Measurements from ENCODE around the gene OXGR1. TPM values are rescaled to one million over a fixed set of nuclear protein-coding genes. Genes with fewer than 3 reads are reported as not detected.

The OXGR1 gene
- polyA plus RNA-seq, 2 of the 4 experiments (the other 2 are of a cell fraction) = not detected

DNA sequence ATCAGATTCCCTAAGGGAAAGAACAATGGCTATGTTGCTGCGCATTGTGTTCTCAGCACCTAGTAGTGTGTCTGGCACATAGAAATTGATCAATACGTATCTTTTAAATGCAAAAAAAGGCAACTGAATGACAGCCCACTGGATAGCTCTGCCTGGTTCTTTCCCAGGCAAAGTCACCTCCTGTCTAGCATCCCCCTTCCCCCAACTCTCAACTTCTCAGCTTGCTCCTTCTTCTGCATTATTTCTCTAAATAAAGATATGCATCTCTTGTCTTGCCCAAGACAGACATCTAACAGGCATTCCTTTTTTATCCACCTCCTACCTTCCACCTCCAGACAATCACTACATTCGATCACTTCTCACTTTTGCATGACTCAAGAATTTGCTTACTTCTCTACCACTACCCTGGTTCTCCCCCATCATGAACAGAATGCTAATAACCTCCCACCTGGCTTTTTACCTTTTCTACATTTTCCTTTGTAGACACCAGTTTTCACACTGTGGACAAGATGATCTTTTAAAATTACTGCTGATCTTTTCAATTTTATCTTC, 26.5 kb upstream of the OXGR1 start:
- no peak for FAIRE-seq
- no peak overlapping the region for H3K4me3 ChIP-seq
- no peak for DNase-seq (ENCODE audit: low read depth in 1 of 2, low spot score in 1 of 2)
- no peak for TF ChIP-seq KDM1A (IDR thresholded peaks at IDR 0.05; ENCODE audit: low read depth)
- no peak overlapping the region for H3K4me2 ChIP-seq
- H3K27ac ChIP-seq = no peak overlapping the region
- no peaks in the 10 kb centered on the region for H3K4me1 ChIP-seq
- ChIA-PET POLR2A (no interaction called here), CTCF (no interaction called here)
- 44% methylated on average over 3 of the region's 3 CpGs for whole genome bisulfite sequencing (ENCODE audit: missing lambda C conversion rate)
- ATAC-seq = no peak
- peaks cover 8% of the 10 kb centered on the region; the same call in 2 of the 3 replicates for H3K9me3 ChIP-seq

GRCh38 chr13:97020194-97020593, 25.9 kb upstream of the OXGR1 start:
- POLR2A ChIA-PET = no interaction called here
- CTCF ChIA-PET = no interaction called here
- ATAC-seq = no peak
- Histone ChIP-seq H3K9me3 (peaks cover 5% of the 10 kb centered on the region; the same call in 2 of the 3 replicates), H3K4me3 (no peak overlapping the region), H3K4me2 (no peak overlapping the region), H3K4me1 (no peaks in the 10 kb centered on the region), H3K27ac (no peak overlapping the region)
- 46% methylated on average over 2 of the region's 2 CpGs for WGBS (ENCODE audit: missing lambda C conversion rate)
- no peak for DNase-seq (ENCODE audit: low read depth in 1 of 2, low spot score in 1 of 2)
- no peak for FAIRE-seq
- TF ChIP-seq HOXB5 (CRISPR knock-in tag; IDR thresholded peaks at IDR 0.05) = no peak
- no peak for TF ChIP-seq ZSCAN20 (CRISPR knock-in tag; IDR thresholded peaks at IDR 0.05)
- TF ChIP-seq MAFK (IDR thresholded peaks at IDR 0.05; ENCODE audit: partially characterized antibody) = no peak
- no peak for TF ChIP-seq KDM5A (IDR thresholded peaks at IDR 0.05)
- no peak for TF ChIP-seq FOSL2 (IDR thresholded peaks at IDR 0.05)
- no peak for TF ChIP-seq FOSL2 (CRISPR knock-in tag; IDR thresholded peaks at IDR 0.05)
- TF ChIP-seq, protein P1, sequence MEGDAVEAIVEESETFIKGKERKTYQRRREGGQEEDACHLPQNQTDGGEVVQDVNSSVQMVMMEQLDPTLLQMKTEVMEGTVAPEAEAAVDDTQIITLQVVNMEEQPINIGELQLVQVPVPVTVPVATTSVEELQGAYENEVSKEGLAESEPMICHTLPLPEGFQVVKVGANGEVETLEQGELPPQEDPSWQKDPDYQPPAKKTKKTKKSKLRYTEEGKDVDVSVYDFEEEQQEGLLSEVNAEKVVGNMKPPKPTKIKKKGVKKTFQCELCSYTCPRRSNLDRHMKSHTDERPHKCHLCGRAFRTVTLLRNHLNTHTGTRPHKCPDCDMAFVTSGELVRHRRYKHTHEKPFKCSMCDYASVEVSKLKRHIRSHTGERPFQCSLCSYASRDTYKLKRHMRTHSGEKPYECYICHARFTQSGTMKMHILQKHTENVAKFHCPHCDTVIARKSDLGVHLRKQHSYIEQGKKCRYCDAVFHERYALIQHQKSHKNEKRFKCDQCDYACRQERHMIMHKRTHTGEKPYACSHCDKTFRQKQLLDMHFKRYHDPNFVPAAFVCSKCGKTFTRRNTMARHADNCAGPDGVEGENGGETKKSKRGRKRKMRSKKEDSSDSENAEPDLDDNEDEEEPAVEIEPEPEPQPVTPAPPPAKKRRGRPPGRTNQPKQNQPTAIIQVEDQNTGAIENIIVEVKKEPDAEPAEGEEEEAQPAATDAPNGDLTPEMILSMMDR (IDR thresholded peaks at IDR 0.05) = no peak
- no peak for TF ChIP-seq REST (IDR thresholded peaks at IDR 0.05)
- no peak for TF ChIP-seq HES2 (IDR thresholded peaks at IDR 0.05)
- no peak for TF ChIP-seq KDM1A (IDR thresholded peaks at IDR 0.05; ENCODE audit: low read depth)
- TF ChIP-seq MAZ (IDR thresholded peaks at IDR 0.05; ENCODE audit: borderline replicate concordance, low read depth, low read length) = no peak
- no peak for TF ChIP-seq NPAS2 (CRISPR knock-in tag; IDR thresholded peaks at IDR 0.05; ENCODE audit: borderline replicate concordance)
- no peak for TF ChIP-seq POLR2AphosphoS2 (conservative IDR thresholded peaks at IDR 0.05; ENCODE audit: low read length)
- TF ChIP-seq FOXS1 (CRISPR knock-in tag; IDR thresholded peaks at IDR 0.05) = no peak
- TF ChIP-seq, protein P2, sequence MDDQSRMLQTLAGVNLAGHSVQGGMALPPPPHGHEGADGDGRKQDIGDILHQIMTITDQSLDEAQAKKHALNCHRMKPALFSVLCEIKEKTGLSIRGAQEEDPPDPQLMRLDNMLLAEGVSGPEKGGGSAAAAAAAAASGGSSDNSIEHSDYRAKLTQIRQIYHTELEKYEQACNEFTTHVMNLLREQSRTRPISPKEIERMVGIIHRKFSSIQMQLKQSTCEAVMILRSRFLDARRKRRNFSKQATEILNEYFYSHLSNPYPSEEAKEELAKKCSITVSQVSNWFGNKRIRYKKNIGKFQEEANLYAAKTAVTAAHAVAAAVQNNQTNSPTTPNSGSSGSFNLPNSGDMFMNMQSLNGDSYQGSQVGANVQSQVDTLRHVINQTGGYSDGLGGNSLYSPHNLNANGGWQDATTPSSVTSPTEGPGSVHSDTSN (IDR thresholded peaks at IDR 0.05) = no peak
- TF ChIP-seq NFE2L2 (conservative IDR thresholded peaks at IDR 0.05; ENCODE audit: low read length) = no peak

DNA sequence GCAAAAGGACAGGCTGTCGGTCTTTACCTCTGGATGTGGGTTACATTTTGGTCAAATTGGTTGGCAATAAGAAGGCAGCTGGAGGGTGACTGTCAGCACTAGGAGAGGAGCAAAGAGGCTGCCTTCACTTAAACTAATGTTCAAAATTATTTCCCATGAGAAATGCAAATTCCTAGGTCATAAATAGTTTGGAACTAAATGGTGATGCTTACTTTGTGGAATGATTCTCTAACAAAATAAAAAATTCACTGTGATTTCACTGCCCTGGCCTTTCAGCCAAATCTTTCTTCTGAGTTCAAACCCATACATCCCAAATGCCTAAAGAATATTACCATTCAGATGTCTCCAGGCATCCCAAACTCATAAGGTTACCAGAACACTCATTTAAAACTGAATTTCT, 25.0 kb upstream of the OXGR1 start:
- CTCF ChIA-PET = interaction anchor here (1.1 to 2.1 kb wide), 10 partner anchors 11 to 350 kb away, joined by 3 to 6 read pairs (median 5); no protein-coding TSS in a partner anchor
- POLR2A ChIA-PET = no interaction called here
- FAIRE-seq (no peak), ATAC-seq (no peak), DNase-seq (ENCODE audit: low read depth in 1 of 2, low spot score in 1 of 2) (no peak)
- no peak overlapping the region for H3K27ac ChIP-seq
- H3K4me2 ChIP-seq = no peak overlapping the region
- TF ChIP-seq HOXB13 (CRISPR knock-in tag; IDR thresholded peaks at IDR 0.05; ENCODE audit: low read depth) (no peak), HES2 (IDR thresholded peaks at IDR 0.05) (no peak), EHMT2 (IDR thresholded peaks at IDR 0.05; ENCODE audit: low read depth) (no peak)
- no peak overlapping the region for H3K4me3 ChIP-seq
- no peaks in the 10 kb centered on the region for H3K4me1 ChIP-seq
- WGBS (ENCODE audit: missing lambda C conversion rate) = 6% methylated on average over 1 of the region's 1 CpG
- no peaks in the 10 kb centered on the region for H3K9me3 ChIP-seq

Data from A549 (cell line).